A673 (cell line): Measurements from ENCODE around the gene ALOX12B.
A peak's percentile ranks its signal among the peaks of the same experiment; 100 is the strongest.

ENCODE experiments used
- EZH2 ChIP-seq: fragments of 200-600 bp; sonication (generic); IDR thresholded peaks from 2 replicates; pipeline ENCODE4 v1.6.1; 2017; ENCODE audit warnings: borderline replicate concordance, low read depth, mild to moderate bottlenecking, mixed read lengths, antibody characterized with exemption, low read length; ENCODE audit not compliant: poor library complexity, severe bottlenecking
- TF ChIP-seq, protein P1 (sequence below): fragments of 300-800, 200-600 bp; sonication (generic); conservative IDR thresholded peaks from 2 replicates; pipeline ENCODE4 v1.5.1; 2017; ENCODE audit warnings: low read depth, mild to moderate bottlenecking, antibody characterized with exemption, low read length, moderate library complexity, mixed read lengths

DNA sequence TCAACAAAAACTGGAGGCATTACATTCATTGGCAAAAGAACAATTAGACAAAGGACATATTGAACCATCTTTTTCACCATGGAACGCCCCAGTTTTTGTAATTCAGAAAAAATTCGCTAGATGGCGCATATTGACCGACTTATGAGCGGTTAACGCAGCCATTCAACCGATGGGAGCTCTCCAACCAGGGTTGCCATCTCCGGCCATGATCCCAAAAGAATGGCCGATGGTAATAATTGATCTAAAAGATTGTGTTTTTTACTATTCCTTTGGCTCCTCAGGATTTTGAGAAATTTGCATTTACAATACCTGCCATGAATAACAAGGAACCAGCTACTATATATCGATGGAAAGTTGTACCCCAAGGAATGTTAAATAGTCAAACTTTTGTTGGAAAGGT, 27.2 kb downstream of the ALOX12B start:
- TF ChIP-seq, protein P1, sequence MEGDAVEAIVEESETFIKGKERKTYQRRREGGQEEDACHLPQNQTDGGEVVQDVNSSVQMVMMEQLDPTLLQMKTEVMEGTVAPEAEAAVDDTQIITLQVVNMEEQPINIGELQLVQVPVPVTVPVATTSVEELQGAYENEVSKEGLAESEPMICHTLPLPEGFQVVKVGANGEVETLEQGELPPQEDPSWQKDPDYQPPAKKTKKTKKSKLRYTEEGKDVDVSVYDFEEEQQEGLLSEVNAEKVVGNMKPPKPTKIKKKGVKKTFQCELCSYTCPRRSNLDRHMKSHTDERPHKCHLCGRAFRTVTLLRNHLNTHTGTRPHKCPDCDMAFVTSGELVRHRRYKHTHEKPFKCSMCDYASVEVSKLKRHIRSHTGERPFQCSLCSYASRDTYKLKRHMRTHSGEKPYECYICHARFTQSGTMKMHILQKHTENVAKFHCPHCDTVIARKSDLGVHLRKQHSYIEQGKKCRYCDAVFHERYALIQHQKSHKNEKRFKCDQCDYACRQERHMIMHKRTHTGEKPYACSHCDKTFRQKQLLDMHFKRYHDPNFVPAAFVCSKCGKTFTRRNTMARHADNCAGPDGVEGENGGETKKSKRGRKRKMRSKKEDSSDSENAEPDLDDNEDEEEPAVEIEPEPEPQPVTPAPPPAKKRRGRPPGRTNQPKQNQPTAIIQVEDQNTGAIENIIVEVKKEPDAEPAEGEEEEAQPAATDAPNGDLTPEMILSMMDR = peak; percentile 76
- no peak for TF ChIP-seq EZH2
